Activated T-helper 1 cell treated with anti-CD3 and anti-CD28 coated beads, Interleukin-2, amount 50 U/mL, for 16 hours (primary cell): ENCODE data around the gene IER5.

ENCODE experiments used
- DNase-seq, 2 donors: peaks; one replicate each; pipeline ENCODE4 v3.0.0-alpha.2; 2020; ENCODE audit warnings: low read depth in 1 of 2, low spot score in 1 of 2

The IER5 gene

GRCh38 chr1:181095763-181096184 is 7.3 kb downstream of the IER5 start:
- DNase-seq = no peak

DNA sequence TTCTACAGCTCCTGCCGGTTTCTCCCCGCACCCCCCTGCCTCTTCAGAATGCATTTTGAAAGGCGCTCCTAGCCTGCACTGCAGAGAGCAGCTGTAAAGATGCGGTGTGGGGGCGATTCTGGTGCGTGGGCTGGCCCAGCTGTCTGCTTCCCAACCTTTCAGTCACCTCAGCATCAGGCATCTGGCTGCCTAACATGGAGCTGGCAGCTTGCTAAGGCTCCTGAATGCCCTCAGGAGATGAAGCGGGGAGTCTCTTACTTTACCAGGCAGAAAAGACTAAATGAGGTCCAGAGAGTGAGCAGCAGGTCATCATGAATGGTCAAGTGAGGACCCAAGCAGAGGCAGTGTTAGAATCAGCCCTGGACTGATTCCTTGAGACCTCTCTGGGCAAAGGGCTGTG is 8.7 kb downstream of the IER5 start:
- DNase-seq = no peak

- no peak for DNase-seq
These were observed 10.9 kb downstream of the IER5 start for GRCh38 chr1:181099152-181100014.

GRCh38 chr1:181100015-181100905 is 11.8 kb downstream of the IER5 start:
- DNase-seq = no peak

DNA sequence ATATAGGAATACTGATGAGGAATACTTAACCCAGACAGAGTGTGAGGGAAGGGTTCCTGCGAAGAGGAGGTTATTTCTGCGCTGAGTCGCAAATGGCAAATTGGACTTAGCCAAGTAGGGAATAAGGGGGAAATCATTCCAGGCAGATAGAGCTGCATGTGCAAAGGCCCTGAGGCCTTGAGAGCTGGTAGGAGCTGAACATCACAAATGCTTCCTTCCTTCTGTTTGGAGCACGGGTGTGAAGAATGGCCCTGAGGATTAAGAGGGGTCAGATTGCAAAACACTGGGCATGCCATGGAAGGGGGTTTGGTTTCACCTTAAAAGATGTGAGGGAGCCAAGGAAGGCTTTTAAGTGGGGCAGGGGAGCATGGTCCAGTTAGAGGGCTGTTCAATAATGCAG is 12.4 kb downstream of the IER5 start:
- no peak for DNase-seq

DNA sequence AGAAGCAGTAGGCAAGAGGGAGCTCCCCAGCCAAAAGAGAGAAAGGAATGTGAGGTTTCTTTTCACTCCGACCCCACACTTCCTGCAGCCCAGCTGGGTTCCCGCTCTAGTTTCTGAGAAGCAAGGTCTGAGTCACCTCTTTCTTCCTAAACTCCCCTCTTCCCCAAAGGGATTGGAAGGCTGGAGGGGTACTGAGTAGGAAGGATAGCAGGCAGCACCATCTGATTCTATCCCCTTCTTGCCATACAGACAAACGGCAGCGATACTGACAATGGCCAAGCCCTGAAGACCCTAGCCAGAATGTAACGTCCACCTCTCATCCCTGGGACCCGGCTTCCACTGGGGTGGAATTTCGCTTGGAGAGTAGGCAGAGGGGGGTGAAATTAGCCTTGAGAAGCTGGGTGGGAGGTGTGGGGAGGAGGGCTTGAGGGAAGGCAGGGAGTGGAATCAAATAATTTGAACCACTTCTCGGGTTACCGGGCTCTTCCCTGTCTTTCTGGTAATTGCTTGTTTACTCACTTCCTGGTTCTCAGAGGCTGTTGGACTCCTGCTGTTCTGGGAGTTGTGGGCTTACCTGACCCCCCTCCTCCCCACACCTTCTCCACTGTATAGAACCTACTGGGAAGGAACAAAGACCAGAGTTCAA is 13.2 kb downstream of the IER5 start:
- no peak for DNase-seq

DNA sequence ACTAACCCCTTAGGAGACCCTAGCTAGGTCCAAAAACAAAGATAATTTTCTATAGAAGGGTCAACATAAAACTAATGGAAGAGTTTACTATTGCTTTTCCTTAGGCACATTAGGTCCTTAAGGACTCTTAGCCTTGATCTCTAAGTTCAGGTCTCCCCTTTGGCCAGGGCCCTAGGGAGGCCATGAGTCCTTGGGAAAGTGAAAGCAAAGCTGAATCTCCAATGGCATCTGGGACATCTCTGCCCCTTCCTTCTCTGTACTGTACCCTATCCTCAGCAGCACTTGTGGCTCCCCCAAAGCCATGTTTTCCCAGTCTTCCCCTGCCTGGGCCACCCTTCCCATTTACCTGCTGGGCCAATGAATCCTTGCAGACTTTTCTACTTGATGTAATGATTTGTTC is 14.3 kb downstream of the IER5 start:
- no peak for DNase-seq

DNA sequence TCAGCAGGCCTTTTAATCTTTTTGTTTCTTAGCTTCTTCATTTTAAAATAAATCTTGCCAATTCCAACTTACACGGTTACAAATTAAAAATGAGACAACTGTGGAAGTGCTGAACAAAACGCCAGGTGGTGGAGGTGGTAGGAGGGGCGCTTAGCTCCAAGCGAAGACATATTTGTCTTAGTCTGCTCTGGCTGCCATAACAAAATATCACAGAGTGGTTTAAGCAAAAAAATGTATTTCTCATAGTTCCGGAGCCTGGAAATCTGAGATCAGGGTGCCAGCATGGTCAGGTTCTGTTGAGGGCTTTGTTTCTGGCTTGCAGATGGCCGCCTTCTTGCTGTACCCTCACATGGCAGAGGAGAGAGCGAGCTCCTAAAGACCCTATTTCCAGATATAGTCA is 14.9 kb downstream of the IER5 start:
- DNase-seq = no peak

GRCh38 chr1:181104042-181104789 is 15.7 kb downstream of the IER5 start:
- DNase-seq = no peak

DNA sequence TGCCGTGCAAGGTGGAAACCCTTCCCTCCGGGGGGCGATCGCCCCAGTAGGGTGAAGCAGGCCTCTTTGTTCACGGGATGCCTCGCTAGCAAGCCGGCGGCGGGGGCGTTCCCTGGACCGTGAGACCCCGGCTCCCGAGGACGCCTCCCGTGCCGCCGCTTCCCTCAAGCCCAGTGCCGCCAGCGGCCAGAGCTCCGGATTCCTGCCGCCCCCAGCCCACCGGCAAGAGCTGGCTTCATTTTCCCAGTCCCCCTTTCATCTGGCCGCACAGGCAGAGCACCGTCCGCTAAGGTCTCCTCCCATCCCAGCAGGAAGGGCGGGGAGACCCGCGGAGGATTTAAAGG is 16.3 kb downstream of the IER5 start:
- peak; percentile 15 to 25 for DNase-seq

DNA sequence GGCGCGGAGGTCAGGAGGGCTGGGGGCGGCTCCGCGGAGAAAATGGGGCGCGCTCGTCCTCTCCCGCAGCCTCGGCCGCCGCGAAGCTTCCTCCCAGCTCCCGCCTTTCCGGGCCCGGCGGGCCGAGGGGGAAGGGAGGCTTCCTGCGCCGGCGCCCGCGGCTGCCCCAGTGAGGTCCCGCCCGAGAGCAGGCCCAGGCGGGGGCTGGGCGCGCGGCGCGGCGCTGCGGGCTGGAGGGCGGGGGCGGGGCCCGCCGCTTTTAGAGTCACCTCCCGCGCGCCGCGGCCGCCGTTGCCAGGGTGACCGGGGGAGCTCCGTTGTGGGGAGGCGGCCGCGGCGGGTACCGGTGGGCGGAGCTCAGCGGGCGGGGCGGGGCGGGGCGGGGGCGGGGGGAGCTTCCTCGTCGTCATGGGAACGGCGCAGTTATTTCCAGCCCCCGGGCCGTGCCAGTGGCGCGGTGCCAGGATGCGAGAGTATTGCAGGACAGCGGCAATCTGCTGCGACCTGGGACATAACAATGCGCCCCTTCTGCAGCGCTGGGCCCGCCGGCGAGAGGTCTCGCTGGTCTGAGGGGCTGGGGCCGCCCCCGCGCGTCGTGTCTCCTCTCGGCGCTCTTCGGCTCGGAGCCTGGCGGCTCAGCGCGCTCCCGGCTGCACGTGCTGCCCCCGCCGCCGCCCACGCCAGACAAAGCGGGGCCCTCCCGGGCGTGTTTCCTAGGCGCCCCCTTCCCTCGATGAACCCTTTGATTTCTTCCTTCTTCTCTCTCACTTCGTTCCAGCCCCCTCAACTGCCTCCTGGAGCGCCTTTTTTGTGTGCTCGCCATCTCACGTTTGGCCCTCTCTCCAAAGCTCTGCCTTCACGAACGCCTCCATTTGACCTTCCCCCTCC is 16.9 kb downstream of the IER5 start:
- peak; percentile 88 to 91 for DNase-seq

DNA sequence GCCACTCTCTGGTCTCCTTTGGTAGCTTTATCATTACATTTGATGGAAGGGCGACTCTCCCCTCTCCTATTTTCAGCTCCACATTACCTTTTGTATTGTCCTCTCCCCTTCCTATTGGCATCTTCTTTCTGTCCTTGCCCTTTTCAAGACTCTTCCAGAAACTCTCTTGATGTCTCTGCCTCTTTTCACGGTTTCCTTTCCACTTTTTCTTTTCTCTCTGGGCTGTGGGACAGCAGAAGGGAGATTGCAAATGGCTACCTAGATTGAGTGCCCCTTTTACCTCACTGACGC is 17.5 kb downstream of the IER5 start:
- no peak for DNase-seq

DNA sequence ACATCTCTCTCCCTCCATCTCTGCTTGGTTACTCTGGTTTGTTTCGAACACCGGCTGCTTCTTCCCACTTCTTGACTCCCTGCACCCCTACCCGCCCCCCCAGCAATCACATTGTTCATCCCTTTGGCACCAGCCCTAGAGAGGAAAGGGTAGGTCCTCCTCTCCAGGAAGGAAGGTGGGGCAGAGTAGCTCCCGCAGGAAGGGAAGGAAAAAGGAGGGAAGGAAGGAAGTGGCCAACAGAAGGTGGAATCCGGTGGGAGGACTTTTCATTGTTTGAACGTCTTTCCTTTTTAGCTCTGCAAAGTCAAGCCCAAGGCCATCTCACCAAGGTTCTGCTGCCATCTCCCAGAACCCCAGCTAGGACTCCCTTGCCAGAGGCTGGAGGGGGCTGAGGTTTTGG is 18.0 kb downstream of the IER5 start:
- DNase-seq = no peak

GRCh38 chr1:181107711-181108110 is 19.2 kb downstream of the IER5 start:
- DNase-seq = no peak

DNA sequence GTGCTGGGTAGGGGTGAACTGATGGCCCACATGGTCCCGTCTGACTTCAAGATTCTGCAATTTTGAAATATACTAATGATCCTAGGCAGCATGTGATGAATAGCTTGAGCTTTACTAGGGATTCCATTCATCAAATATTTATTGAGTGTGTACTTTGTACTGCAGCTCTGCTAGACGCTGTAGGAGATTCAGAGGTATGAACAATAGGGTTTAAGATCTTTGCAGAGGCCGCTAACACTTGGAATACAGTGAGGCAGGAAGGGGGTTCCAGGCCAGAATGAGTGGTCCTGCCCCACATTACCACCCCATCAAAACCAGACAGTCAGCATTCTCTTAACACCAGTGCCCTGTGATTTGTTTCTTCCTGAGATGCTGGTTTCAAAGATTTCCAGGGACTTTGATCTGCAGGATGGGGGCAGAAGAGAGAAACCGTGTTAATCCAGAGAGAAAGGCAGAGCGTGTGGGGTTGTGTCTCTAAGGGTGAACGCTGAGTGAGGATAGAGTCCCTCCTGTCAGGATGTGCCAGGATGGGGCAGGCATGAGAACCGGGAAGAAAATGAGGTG is 19.9 kb downstream of the IER5 start:
- no peak for DNase-seq

DNA sequence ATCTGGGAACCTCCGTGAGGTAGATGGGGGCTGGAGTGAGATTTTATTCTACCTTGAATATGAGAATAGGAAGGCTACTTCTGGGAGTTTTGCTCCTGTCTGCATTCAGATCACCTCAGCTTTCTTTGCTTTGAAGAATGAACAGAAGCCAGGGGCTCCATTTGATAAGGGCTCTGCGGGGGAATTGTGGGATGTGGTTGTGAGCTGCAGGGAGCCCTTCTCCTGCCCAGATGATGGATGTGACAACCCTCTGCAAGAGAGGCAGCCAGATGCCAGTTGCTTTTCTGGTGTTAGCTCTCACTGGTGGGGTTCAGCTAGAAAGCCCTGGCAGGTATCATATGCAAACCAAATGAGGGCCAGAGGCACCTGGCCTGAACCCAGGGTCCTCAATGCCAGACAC is 21.5 kb downstream of the IER5 start:
- DNase-seq = no peak

DNA sequence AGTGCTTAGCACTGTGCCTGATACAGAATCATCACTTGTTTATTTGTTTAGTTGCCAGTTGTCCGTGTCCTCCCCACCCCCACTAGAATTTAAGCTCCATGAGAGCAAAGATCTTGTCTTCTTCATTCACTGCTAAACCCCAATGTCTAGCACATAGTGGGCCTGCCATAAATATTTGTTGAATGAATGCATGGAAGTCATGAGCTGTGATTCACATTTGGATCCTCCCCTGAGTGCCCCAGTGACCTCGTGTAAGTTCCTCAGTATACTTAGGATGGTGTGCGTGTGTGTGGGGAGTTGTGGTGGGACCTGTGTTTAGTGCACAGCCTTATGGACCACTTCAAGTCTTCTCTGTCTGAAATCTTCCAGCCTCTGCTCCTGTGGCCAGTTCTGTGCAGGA is 23.1 kb downstream of the IER5 start:
- DNase-seq = no peak

DNA sequence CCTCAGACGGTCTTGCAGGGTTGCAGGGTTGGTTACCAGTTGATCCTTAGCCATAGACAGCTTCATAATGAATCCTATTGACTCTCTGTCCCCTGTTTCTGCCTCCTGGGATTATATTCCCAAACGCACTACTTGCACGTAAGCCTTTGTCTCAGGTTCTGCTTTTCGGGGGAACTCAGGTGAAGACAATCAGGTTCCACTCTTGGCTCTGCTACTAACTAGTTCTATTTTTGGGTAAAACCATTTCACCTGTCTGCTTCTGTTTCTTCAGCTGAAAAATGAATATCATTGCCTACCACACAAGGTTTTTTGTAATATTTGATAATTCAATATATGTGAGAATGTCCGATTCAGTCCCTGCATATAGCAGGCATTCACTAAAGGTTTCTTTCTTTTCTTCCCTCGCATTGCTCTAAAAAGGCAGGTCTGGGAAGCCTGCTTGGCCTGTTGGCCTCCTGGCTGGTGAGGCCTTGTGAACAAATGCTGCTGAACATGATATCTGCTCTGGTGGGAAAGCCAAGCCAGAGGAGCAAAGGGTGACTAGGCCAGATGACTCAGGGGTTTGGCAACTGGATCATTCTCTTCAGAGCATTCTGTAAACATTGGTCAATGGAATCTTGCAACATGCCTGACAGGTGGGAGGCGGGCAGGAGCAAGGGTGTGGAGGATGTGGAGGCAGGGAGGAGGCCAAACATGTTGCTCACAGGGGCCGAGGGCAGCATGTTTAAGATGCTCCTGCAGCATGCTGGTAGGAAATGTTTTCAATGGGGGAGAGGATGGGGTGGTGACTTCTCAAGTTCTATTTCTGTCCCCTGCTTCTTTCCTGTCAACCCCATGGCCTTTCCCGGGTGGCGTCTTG is 23.8 kb downstream of the IER5 start:
- DNase-seq = no peak

GRCh38 chr1:181113059-181113641 is 24.6 kb downstream of the IER5 start:
- DNase-seq = no peak
